Colon (tissue), 2 donors: Measurements from ENCODE around the gene RASGRP1.

Experiments used
- FAIRE-seq: peaks from 2 replicates; lab custom pipeline; 2012; peaks lifted over from hg19 to GRCh38; lab: Jason Lieb, UNC
- donor health status: control.
- donor health status: control.

The RASGRP1 gene

DNA sequence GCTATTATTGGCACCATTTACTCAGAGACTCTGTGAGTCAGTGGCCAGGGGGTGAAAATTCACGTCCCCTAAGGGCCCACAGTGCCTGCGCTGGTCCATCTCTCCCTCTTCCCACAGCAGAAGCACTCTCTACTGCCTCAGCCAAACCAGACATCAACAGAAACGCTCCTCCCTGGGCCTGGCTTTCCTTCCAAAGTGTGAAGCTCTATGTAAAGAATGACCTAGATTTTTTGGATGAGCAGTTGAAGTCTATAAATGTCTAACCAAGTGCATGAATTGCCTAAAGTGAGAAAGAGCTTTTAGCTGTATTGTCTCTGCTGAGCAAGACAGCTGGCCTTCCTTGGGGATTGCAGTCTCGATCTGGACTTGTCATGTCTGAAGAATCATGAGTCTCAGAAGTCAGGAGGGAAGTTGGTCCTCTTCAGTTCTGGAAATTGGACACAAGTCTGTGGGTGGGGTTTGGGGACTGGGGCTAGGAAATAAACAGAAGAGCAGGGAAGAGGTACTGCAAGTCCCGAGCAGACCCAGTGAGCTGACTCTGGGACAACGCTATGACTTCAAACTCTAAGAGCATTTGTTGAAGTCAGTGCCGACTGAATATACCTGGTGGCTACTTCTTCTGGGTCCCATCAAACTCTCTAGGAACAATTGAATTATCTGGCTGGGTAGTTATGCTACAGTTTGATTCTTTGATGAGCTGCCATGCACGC is 29.0 kb downstream of the RASGRP1 start:
- no peak for FAIRE-seq

DNA sequence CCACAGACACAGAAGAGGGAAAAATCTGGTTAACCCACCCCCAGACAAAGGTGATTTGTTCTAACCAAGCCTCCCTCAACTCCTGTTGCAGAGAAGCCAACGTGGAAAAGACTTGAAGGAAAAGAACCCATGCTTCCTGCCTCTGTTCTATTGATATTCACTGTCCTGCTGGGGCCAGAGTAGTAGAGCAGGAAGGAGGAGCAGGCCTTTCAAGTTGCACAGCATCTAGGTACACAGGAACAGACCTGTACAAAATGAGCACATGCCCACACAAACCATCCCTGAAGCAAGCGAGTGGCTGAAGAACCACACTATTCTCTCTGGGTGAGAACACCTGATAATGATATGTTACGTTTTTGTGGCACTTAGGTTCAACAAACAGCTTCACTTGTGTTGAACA is 29.9 kb downstream of the RASGRP1 start:
- FAIRE-seq: no peak

DNA sequence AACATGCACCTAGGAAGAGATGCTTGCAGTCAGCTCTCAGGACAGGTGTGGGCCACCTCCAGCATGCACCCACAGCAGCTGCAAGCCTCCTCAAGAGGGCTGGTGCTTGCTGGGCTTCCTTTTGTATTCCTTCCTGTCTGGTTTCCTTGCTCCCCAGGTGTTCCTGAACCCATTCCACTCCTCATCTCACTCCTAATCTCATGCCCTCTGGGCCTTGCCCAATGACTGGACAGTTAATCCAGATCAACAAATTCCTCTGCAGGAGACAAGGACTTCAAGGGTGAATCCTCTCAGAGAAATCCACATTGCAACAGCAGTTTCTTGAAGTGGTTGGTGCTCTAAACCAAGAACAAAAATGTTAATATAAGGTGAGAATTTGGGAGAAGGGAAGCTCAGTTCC is 30.7 kb downstream of the RASGRP1 start:
- FAIRE-seq: no peak

DNA sequence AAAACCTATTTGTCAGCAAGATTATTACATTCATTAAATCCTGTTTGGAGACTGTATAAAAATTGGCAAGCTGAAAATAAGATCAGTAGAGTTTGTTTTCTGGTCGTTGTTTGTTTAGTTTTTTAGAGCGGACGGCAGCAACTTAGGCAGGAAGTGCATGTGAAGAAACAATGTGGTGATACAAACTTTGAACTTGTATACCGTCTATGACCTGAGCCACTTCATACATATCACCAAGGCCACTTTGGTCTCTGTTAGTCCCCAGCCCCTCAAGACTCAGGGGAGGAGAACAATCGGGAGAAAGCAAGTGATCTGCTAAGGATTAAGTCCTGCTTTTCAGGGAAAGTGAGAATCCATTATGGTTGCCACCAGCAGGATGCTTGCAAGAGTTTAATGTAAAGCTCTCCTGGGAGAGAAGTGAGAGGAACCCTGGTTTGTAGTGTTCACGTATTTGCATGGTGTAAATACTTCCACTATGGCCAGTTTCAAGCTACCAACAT is 31.1 kb downstream of the RASGRP1 start:
- FAIRE-seq: no peak

DNA sequence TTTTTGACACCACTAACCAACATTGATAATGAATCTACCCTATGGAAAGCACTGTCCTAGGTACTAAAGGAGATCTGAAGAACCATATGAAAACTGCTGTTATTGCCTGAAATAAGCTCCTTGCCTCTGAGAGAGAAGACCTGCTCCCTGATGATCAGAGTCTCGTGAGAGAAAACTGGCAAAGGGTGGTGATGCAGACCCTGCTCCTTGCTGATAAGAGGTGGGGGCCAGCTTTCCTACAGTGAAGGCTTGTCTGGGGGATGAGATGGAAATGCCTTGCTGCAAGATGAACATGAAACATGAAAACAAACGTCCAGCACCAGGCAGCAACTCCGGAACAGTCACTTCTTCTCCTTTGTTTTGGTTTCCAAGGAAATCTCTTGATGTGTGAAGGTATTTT is 31.9 kb downstream of the RASGRP1 start:
- FAIRE-seq: no peak

DNA sequence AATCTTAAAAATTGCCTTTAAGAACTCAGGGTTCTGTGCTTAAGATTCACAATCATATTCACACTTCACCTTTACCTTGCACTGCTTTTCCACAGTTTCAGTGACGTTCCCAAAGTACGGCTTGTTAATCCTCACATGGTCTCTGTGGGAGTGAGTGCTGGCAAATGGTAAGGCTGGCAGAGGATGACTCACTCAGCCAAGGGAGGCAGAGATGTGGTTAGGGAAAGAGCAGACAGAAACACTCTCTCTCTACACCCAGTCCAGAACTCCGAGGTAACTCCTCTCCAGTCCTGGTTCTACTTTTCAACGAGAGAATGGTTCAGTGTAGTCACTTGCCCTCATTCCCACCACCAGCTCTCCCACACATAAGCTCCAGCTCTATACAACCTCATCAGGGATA is 33.1 kb downstream of the RASGRP1 start:
- FAIRE-seq: no peak

DNA sequence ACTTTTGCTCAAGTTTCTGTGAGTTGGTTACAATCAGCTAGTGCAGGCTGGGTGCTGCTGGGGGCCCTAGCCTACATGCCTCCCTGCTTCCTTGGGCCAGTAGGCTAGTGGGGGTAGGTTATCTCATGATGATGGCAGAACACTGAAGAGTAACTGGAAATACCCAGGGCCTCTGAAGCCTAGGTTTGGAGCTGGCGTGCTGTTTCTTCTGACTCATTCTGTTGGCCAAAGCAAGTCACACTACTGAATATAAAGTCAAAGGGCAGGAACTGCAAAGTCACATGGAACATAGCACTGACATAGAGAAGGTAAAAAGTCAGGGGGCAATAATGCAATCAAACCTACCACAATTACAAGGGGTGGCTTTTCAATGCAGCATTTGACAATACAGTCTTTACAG is 34.5 kb downstream of the RASGRP1 start:
- no peak for FAIRE-seq

DNA sequence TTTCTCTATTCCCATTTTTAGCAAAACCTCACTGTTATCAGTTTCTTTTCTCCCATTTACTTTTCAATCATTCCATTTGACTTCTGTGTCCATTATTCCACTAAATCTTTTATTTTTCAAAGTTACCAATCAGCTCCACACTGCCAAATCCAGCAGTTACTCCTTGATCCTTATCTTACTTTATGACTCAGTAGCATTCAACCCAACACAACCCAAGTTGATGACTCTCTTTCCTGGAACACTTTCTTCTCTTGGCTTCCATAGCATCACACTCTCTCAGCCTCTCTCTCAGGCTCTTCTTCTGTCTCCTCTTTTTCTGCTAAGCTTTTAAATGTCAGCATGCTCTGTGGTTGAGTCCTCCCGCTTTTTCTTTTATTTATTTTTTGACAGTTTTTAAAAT is 36.3 kb downstream of the RASGRP1 start:
- FAIRE-seq: no peak

DNA sequence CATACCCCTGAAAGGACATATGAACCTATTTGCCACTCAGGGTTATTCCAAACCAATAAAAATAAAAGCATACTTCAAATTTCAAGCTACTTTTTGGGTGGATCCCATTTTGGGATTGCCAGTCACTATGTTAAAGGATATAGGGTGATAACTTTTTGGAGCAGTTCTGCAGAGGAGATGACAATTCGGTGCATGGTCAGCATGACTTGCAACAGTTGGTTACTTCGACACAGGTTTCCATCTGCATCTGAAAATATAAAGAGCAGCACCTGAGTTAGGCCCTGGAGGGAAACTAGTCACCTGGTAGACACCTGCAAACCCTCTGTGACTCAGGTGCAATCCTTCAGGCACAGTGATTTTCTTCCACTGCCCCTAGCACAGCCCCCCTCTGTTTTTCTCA is 38.5 kb downstream of the RASGRP1 start:
- FAIRE-seq: no peak

DNA sequence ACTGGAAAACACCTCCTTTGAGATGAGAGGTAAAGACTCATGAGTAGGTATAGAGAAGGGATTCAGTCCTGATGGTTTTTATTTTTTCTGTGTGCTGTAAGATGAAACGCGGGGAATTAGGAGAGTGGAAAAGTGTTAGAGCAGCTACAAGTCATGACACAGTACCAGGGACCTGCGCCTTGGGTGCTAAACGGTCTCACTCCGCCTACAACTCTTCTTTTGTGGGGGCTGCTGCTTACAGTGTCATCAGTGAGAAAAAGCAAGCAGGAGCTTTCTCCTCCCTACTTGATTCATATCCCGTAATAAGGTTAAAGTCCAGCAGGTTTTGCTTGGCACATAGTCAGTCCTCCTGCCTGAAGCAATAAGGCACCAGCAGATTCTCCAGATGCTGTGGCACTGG is 39.1 kb downstream of the RASGRP1 start:
- FAIRE-seq: no peak

DNA sequence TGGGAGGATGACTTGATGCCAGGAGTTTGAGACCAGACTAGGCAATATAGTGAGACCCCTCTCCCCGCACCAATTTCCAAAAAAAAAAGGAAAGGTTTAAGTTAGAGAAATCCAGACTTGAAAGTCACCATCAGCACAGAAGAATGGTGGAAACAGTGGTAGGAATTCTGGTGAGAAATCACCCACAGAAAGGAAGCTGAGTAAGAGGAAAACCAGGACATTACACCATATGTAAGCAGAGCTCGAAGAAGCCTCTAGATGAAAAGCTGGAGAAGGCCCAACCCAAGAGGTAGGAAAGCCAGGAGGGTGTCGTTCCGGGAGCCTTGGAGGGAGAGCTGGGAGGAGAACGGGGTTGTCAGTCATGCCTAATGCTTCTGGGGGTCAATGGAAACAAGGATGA is 40.5 kb downstream of the RASGRP1 start:
- no peak for FAIRE-seq

DNA sequence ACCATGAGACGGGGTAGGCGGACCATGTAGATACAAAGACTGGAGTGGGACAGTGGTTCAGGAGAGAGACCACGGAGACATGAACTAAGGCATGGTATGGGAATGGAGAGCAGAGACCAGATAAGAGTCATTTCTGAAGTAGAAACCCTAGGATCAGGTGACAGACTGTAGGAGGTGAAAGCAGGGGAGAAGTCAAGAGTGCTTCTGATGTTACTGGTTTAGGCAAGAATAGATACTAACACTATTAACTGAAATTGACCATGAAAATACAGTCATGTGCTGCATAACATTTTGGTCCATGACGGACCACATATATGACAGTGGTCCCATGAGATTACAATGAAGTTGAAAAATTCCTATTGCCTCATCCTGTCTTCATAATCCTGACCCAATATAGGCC is 41.7 kb downstream of the RASGRP1 start:
- no peak for FAIRE-seq

DNA sequence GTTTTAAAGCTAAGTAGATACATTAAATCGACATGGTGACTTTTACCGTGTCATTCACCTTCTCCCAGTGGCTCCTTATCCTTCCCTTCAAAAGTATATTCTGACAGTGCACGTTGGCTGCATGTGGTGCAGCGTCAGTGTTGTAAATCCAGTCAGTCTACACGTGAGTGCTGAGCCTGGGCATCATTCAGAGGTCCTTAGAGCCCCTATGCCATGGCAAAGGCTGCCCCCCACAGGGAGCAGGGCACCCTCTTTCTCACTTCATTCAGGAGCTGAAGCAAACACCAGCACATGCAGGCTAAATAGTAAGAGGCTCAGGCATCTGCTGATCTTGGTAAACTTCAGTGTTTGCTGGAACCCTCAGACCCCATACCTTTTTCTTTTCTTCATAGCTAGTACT is 43.3 kb downstream of the RASGRP1 start:
- no peak for FAIRE-seq

DNA sequence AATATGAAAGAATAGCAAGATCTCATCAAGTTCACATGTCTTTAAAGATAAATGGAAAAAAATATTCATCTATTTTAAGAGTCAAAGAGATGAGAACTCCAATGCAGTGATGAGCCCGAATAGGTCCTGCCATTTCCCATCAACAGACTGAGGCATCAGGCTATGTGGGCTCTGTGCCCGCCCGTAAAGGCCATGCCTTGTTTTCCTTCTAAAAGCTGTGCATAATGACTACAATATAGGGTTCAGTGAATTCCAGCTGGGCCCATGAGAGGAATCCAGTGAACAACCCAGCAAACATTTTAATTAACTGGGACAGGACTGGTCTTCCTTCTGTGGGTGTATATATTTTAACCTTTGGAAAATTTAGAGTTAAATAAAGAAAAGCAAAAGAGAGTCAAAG is 44.6 kb downstream of the RASGRP1 start:
- FAIRE-seq: no peak

DNA sequence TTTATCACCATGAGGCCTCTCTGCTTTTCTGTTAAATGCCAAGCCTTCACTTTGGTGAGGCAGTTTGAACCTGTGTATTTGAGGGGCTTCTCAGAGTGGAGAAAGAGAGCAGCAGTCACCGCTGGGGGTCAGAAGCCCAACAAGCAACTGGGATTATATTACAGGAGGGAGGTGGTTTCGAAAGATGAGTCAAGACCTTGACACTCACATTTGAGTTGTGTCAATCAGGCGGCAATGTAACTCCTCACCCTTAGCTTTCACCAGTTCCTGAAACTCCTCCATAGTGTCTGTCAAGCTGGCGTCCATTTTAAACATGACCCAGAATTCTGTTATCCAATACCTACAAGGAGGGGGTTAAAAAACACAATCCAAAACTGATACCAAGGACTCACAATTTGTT is 46.5 kb downstream of the RASGRP1 start:
- no peak for FAIRE-seq

DNA sequence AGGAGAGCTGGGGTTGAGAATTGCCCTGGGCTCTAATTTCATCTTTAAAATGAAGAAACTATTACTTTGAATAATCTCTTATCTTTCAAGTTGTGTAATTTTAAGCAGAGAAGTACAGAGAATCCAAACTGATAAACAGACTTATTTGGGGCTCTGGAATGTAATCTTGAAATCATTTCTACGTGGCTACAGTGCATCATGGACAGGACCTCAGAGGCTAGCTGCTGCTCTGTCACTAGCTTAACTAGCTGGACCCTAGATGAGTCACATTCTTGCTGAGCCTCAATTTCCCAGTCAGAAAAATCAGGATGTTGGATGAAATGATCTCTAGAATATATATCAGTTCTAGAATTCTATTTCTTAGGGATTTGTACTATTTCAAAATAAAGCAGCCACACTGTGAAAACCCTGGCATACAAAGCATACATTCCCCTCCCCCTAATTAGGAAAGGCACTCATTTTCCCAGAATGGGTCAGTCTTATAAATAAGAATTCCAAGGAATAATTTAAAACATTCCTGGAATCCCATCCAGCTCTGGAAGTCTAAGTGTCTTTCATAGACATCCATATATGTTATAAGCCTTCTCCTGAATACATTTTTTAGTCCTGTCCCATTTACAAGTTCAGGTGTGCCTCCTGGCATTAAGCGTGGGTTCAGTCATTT is 47.2 kb downstream of the RASGRP1 start:
- FAIRE-seq: no peak

DNA sequence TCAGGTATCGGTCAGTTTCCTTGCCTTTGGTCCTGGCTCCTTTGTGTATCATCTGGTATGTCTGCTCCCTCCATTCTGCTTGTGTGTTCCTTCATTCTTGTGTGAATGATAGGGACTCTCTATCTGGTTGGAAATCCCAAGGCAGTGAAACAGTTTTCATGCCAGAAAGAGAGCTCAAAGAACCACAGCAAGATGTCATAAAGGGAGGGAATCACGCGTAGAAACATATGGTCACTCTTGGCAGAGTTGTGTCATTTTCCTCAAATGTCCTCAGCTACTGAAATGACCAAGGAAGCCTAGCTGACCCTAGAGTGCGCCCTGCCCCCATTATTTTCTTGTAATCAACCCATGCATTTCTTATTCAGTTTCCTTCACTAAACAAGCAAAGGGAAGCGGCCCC is 48.0 kb downstream of the RASGRP1 start:
- no peak for FAIRE-seq

DNA sequence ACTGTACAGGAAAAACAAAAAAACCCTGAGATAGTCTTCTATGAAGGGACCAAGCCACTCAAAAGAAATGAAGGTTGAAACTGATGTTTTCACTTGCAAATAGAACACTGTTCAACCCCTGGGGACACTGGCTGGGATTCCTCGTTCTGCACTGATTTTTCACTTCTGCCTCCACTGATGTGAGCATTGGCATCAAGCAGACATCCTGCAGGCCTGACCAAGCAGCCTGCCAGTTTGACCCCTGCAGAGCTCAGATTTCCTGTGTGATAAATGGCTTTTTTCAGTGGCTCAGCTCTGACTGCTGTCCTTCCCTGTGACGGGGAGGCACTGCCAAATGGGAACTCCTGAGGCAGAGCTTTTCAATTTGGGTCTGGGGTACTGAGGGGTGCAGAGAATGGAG is 50.0 kb downstream of the RASGRP1 start:
- no peak for FAIRE-seq

DNA sequence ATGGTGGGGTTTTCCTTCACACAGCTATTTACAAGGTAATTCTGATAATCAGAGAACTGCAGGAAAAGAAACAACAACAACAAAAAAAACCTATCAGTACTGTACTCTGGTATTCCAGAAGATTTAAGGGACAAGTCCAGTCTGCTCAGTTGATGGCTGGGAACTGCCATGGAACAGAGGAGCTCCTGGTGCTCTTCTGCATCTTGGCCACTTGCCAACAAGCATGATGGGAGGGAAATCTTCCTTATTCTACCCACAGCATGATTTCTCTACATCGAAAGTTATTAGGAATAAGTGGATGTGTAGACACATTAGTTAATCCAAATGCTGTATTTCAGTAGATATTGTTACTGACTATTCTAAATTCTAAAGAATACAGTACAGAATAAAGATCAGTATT is 51.7 kb downstream of the RASGRP1 start:
- FAIRE-seq: no peak

DNA sequence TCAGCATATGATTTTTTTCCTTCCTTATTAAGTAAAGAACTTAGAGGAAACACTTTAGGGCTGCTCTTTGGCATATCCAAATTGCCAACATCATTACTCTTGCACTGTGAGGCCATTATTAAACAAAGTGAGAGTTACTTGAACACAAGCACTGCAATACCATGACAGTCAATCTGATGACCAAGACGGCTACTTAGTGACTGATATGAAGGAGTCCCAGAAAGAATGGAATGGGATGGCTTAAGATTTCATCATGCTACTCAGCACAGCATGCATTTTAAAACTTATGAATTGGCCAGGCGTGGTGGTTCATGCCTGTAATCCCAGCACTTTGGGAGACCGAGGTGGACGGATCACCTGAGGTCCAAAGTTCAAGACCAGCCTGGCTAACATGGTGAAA is 55.5 kb downstream of the RASGRP1 start:
- FAIRE-seq: no peak

DNA sequence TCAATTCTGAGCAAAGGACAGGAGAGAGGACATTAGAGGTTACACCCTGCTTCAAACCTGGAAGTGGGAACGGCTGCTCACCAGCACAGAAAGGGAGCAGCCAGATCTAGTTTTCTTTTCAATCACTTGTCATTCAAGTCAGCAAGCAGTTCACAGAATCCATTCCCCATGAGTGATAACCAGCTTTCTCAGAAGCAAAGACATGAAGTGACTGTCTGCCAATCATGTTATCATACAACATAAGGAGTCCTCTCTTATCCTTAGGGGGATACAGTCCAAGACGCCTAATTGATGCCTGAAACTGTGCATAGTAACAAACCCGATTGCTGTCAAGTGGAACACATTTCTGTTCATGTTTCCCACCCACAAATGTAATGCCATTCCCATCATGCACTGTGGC is 56.0 kb downstream of the RASGRP1 start:
- no peak for FAIRE-seq

DNA sequence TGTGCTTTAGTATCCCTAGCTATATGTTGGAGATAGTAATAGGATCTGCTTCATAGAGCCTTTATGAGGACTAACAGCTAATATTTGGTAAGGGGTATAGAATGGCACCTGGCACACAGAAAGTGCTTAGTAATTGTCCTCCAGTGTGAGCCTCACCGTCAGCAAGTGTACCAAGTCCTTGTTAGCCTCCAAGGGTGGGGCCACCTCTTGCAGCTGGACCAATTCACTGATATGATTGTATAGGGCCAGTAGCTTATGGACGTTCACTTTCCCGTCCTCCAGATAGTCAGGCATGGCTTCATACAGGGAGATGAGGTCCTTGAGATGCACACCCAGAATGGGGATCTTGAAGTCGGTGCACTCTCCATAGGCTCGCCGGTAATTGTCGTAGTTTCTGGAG is 57.0 kb downstream of the RASGRP1 start:
- no peak for FAIRE-seq

DNA sequence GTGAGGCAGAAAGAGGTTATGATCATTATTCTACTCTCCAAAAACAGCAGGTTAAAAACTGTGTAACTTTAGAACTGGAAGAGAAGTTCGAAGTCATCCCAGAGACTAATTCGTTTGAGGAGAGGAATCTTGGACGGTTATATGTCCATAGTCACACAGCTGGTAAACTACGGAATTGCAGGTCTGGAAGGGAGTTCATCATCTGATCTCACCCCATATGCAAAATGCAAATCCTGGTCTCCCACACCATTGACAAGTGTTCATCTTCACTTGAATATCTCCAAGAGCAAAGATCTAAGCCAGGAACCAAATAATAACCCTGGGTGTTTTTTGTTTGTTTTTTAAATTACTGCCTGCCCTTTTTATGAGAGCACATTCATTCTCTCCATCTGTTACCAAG is 57.6 kb downstream of the RASGRP1 start:
- FAIRE-seq: no peak
